ENCODE measurements around the gene CDKL5.

CDKL5 gene

DNA sequence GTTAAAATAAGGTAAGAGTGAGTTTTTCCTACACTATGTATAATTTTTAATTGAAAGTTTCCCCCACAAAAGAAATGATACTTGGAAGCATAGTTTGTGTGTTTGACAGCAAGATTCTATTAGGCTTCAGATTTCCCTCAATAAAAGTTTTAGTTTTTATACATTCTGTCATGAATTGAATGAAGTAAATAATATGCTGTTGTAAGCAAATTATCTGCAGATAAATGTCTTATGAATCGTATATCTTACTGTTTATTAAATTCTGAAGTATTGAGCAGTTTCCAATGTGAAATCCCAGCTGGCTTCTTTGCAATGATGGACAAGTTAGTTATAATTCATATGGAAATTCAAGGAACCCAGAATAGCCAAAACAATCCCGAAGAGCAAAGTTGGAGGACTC is 213.0 kb downstream of the CDKL5 start:
- Mint-ChIP-seq H3K9me3 (peaks cover 18% of the 10 kb centered on the region), H3K36me3 (ENCODE audit: low read depth) (peaks cover 10% of the 10 kb centered on the region), H3K4me1 (no peaks in the 10 kb centered on the region), H3K27ac (no peak overlapping the region), H3K4me3 (no peak overlapping the region), H3K27me3 (ENCODE audit: low read depth) (no peaks in the 10 kb centered on the region)
- TF ChIP-seq, protein P1, sequence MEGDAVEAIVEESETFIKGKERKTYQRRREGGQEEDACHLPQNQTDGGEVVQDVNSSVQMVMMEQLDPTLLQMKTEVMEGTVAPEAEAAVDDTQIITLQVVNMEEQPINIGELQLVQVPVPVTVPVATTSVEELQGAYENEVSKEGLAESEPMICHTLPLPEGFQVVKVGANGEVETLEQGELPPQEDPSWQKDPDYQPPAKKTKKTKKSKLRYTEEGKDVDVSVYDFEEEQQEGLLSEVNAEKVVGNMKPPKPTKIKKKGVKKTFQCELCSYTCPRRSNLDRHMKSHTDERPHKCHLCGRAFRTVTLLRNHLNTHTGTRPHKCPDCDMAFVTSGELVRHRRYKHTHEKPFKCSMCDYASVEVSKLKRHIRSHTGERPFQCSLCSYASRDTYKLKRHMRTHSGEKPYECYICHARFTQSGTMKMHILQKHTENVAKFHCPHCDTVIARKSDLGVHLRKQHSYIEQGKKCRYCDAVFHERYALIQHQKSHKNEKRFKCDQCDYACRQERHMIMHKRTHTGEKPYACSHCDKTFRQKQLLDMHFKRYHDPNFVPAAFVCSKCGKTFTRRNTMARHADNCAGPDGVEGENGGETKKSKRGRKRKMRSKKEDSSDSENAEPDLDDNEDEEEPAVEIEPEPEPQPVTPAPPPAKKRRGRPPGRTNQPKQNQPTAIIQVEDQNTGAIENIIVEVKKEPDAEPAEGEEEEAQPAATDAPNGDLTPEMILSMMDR (IDR thresholded peaks at IDR 0.05; ENCODE audit: unreplicated experiment in 3 of 3), result no peak

GRCh38 chrX:18639280-18639679 is 213.9 kb downstream of the CDKL5 start:
- Mint-ChIP-seq H3K9me3 (peaks cover 18% of the 10 kb centered on the region), H3K27me3 (ENCODE audit: low read depth) (no peaks in the 10 kb centered on the region), H3K4me3 (no peak overlapping the region), H3K27ac (no peak overlapping the region), H3K36me3 (ENCODE audit: low read depth) (peaks cover 5% of the 10 kb centered on the region), H3K4me1 (no peaks in the 10 kb centered on the region)
- TF ChIP-seq, protein P1 (IDR thresholded peaks at IDR 0.05; ENCODE audit: unreplicated experiment in 3 of 3), result no peak

DNA sequence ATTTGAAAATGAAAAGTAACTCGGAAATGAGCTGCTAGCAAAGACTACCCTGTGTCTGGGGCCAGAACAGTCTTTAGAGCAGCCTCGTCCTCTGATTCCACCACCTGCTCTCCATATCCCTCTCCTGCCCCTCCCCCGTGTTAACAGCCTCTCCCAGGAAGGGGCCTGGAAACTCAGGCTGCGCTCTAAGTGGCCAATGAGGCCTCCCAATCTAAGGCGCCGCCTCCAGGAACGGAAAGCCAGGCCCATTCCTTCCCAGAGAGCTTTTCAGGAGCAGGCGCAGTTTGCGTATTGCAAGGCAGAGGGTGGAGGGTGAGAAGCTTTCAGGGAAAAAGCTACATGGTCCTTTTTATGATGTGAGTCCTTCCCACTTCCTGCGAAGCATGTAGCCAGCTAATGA is 215.3 kb downstream of the CDKL5 start:
- Mint-ChIP-seq H3K4me3 (no peak overlapping the region), H3K36me3 (ENCODE audit: low read depth) (peaks cover under 1% of the 10 kb centered on the region)

DNA sequence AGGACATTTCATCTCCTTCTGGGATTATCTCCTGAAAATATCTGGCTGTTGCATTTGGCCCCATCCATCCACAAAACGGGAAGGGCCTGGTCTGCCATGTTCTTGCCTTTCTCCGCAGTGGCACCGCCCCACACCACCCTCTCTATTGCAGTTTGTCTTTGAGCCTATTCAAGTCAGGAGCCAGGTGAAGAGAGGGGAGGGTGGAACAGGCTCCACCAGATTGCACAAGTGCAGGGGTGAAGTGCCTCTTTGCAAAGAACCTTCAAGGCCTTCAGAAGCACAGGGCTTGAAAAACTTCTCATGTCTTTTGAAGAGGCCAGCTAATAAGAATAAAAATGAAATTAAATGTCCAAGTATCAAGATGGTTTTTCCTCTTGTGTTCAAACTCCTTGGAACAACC is 217.8 kb downstream of the CDKL5 start:
- Mint-ChIP-seq H3K27ac (no peak overlapping the region), H3K9me3 (peaks cover 9% of the 10 kb centered on the region), H3K36me3 (ENCODE audit: low read depth) (peaks cover 3% of the 10 kb centered on the region), H3K4me3 (no peak overlapping the region), H3K27me3 (ENCODE audit: low read depth) (no peaks in the 10 kb centered on the region), H3K4me1 (no peaks in the 10 kb centered on the region)
- TF ChIP-seq, protein P1 (IDR thresholded peaks at IDR 0.05; ENCODE audit: unreplicated experiment in 3 of 3), result no peak

More for the DNA sequence above, 215.3 kb downstream of the CDKL5 start:
- no peaks in the 10 kb centered on the region for H3K27me3 Mint-ChIP-seq (ENCODE audit: low read depth)
- H3K4me1 Mint-ChIP-seq, result no peaks in the 10 kb centered on the region
- H3K9me3 Mint-ChIP-seq, result peaks cover 13% of the 10 kb centered on the region
- no peak overlapping the region for H3K27ac Mint-ChIP-seq
- TF ChIP-seq, protein P1 (IDR thresholded peaks at IDR 0.05; ENCODE audit: unreplicated experiment in 3 of 3), result no peak

GRCh38 chrX:18643853-18644252 is 218.4 kb downstream of the CDKL5 start:
- H3K36me3 Mint-ChIP-seq (ENCODE audit: low read depth), result peaks cover 3% of the 10 kb centered on the region
- no peaks in the 10 kb centered on the region for H3K27me3 Mint-ChIP-seq (ENCODE audit: low read depth)
- TF ChIP-seq, protein P1 (IDR thresholded peaks at IDR 0.05; ENCODE audit: unreplicated experiment in 3 of 3), result no peak
- H3K4me1 Mint-ChIP-seq, result no peaks in the 10 kb centered on the region
- no peak overlapping the region for H3K4me3 Mint-ChIP-seq
- H3K27ac Mint-ChIP-seq, result no peak overlapping the region
- H3K9me3 Mint-ChIP-seq, result peaks cover 8% of the 10 kb centered on the region

GRCh38 chrX:18647621-18648020 is 222.2 kb downstream of the CDKL5 start:
- Mint-ChIP-seq H3K4me1 (peaks cover 5% of the 10 kb centered on the region), H3K4me3 (no peak overlapping the region), H3K36me3 (ENCODE audit: low read depth) (peaks cover 3% of the 10 kb centered on the region), H3K27me3 (ENCODE audit: low read depth) (no peaks in the 10 kb centered on the region), H3K9me3 (peaks cover 3% of the 10 kb centered on the region), H3K27ac (no peak overlapping the region)
- TF ChIP-seq, protein P1 (IDR thresholded peaks at IDR 0.05; ENCODE audit: unreplicated experiment in 3 of 3), result no peak
